Measurements from ENCODE around the gene ARHGEF1.

GRCh38 chr19:41864374-41864773 is 18.6 kb upstream of the ARHGEF1 start:
- no peak for TF ChIP-seq ZNF274 (IDR thresholded peaks at IDR 0.05; ENCODE audit: low read length)
- no peak for TF ChIP-seq ZNF274 (tag by site-specific recombination; IDR thresholded peaks at IDR 0.05; ENCODE audit: borderline replicate concordance)
- TF ChIP-seq CTCF (tag by site-specific recombination; IDR thresholded peaks at IDR 0.05): no peak
- no peak for TF ChIP-seq ZNF266 (tag by site-specific recombination; IDR thresholded peaks at IDR 0.05; ENCODE audit: low read depth)
- TF ChIP-seq ZNF610 (tag by site-specific recombination; IDR thresholded peaks at IDR 0.05; ENCODE audit: borderline replicate concordance): no peak
- TF ChIP-seq ZNF600 (tag by site-specific recombination; IDR thresholded peaks at IDR 0.05): no peak
- no peak for TF ChIP-seq PRDM6 (tag by site-specific recombination; IDR thresholded peaks at IDR 0.05)
- no peak for TF ChIP-seq ZNF433 (tag by site-specific recombination; IDR thresholded peaks at IDR 0.05; ENCODE audit: low read depth)
